GM06990 (cell line): ENCODE measurements around the gene KRTAP26-1.

Experiments
- DNase-seq: peaks from one replicate; pipeline ENCODE4 v3.0.0-alpha.2; 2011; ENCODE audit not compliant: insufficient read length; ENCODE audit errors: extremely low read depth
- H3K27me3 ChIP-seq: replicated peaks from 2 replicates; pipeline ENCODE4 v1.6.0; 2011; ENCODE audit warnings: low read length; ENCODE audit not compliant: control insufficient read depth, insufficient read depth
- H3K36me3 ChIP-seq: 2 replicates; pipeline ENCODE4 v1.5.1; 2011; ENCODE audit warnings: low read length; ENCODE audit not compliant: control insufficient read depth, insufficient read depth
- H3K4me3 ChIP-seq: replicated peaks from 2 replicates; pipeline ENCODE4 v1.5.1; 2011; ENCODE audit warnings: low read depth, mild to moderate bottlenecking, control low read depth, low read length
- TF ChIP-seq, protein P1 (sequence below): IDR thresholded peaks from 2 replicates; pipeline ENCODE4 v1.5.1; 2011; ENCODE audit warnings: low read length, control low read depth, mild to moderate bottlenecking, inconsistent platforms; ENCODE audit not compliant: insufficient read depth, poor library complexity, severe bottlenecking

Gene KRTAP26-1

DNA sequence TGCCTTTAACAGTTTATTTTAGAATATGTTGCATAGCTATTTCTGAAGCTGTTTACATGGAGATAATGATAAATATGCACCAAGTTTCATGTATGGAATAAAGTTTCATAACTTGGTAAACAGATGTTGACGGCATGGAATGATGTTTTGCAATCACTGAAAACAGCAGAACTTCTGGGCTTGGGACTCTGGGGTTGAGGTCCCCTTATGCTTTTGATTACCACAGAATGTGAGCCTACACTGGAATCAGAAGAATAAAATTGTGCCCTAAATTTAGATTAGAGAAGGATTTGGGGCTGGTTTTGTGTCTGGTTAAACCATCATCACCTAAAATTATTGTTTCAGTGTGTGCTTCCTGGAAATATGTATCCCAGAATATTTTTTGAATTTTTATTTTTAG lies 48.5 kb downstream of the KRTAP26-1 start:
- Histone ChIP-seq H3K27me3 (no peaks in the 10 kb centered on the region), H3K36me3 (no peaks in the 10 kb centered on the region), H3K4me3 (no peak overlapping the region)
- DNase-seq = no peak
- TF ChIP-seq, protein P1, sequence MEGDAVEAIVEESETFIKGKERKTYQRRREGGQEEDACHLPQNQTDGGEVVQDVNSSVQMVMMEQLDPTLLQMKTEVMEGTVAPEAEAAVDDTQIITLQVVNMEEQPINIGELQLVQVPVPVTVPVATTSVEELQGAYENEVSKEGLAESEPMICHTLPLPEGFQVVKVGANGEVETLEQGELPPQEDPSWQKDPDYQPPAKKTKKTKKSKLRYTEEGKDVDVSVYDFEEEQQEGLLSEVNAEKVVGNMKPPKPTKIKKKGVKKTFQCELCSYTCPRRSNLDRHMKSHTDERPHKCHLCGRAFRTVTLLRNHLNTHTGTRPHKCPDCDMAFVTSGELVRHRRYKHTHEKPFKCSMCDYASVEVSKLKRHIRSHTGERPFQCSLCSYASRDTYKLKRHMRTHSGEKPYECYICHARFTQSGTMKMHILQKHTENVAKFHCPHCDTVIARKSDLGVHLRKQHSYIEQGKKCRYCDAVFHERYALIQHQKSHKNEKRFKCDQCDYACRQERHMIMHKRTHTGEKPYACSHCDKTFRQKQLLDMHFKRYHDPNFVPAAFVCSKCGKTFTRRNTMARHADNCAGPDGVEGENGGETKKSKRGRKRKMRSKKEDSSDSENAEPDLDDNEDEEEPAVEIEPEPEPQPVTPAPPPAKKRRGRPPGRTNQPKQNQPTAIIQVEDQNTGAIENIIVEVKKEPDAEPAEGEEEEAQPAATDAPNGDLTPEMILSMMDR = no peak

DNA sequence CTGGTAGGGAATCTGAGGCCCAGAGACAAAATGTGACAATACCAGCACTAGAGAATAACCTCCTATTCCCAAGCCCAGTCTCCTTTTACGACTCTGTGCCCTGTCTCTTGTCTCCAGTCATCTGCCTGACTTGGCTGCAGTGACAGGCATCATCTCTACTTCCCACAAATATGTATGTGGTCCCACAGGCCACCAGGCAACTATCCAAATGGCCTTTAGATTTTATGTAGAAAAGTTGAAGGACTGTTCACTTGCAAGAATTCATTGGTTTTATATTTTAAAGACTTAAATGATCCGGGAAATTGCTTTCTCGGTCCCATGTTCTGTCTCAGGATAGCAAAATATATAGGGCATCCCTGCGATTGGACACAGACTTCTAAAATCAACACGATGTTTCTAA lies 49.0 kb downstream of the KRTAP26-1 start:
- no peak overlapping the region for H3K4me3 ChIP-seq
- DNase-seq = no peak
- no peaks in the 10 kb centered on the region for H3K27me3 ChIP-seq
- TF ChIP-seq, protein P1 = no peak
- H3K36me3 ChIP-seq = no peaks in the 10 kb centered on the region

DNA sequence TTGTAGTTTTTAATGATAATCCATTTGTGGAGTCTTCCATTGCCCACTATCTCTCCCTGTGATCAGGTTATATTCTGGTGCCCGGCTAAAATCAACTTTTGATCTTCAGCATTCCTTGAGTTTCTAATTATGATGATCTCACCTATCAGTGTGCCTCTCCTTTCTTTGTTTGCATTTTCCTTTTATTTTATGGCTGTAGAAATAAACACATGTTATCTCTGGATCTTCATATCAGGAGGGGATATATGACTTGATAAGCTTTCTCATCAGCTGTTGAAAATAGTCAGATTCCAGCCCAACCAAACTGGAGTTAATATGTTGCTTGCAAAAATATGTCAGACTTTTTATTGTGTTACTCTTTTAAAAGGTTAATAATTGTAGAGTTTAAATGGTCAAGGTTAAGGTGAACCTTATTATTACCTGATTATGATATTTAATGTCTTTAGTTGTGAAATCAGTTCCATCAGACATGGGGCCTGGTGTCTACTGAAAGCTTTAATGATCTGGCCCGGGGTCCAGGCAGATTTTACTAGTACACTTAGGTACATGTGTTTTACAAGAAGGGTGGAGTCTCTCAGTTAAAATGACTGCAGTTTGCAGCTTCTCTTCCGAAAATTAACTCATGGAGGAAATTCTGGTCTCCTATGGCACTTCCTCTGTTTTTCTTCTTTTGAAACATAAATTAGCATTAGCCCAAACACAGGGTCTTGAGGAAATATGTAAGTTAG lies 50.1 kb downstream of the KRTAP26-1 start:
- DNase-seq = no peak
- Histone ChIP-seq H3K27me3 (no peaks in the 10 kb centered on the region), H3K36me3 (no peaks in the 10 kb centered on the region), H3K4me3 (no peak overlapping the region)
- TF ChIP-seq, protein P1 = no peak
